ENCODE results near the gene ITGA5.

Gene ITGA5

GRCh38 chr12:54379398-54380201, 39.5 kb downstream of the ITGA5 start:
- no peak overlapping the region for H3K4me3 ChIP-seq (ENCODE audit: low read length)
- TF ChIP-seq ZNF274 (IDR thresholded peaks at IDR 0.05; ENCODE audit: low read depth, low read length), result no peak

GRCh38 chr12:54378796-54379397, 40.2 kb downstream of the ITGA5 start:
- no peak for TF ChIP-seq ZNF274 (IDR thresholded peaks at IDR 0.05; ENCODE audit: low read depth, low read length)
- H3K4me3 ChIP-seq (ENCODE audit: low read length), result no peak overlapping the region

- H3K4me3 ChIP-seq (ENCODE audit: low read length), result no peak overlapping the region
- no peak for TF ChIP-seq ZNF274 (IDR thresholded peaks at IDR 0.05; ENCODE audit: low read depth, low read length)
Measured at GRCh38 chr12:54377797-54378515, 41.1 kb downstream of the ITGA5 start.

DNA sequence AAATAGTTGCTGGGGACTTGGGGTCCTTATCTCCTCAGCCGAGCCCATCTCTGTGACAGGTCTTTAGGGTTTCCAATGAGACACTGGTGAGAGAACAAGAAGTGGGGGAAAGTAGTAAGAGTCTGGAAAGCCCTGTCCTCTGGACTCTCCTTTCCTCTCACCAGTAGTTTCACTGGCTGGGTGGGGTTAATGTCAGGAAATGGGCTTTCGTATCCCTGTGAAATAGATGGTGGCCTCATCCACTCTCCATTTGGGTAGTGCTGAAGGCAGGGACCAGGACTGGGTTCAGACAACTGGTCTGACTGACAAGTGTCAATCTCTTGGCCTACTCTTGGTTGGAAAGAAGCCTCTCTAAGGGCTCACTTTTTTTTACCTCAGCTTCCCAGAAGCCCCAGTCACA, 42.1 kb downstream of the ITGA5 start:
- H3K4me3 ChIP-seq (ENCODE audit: low read length), result no peak overlapping the region
- no peak for TF ChIP-seq ZNF274 (IDR thresholded peaks at IDR 0.05; ENCODE audit: low read depth, low read length)

DNA sequence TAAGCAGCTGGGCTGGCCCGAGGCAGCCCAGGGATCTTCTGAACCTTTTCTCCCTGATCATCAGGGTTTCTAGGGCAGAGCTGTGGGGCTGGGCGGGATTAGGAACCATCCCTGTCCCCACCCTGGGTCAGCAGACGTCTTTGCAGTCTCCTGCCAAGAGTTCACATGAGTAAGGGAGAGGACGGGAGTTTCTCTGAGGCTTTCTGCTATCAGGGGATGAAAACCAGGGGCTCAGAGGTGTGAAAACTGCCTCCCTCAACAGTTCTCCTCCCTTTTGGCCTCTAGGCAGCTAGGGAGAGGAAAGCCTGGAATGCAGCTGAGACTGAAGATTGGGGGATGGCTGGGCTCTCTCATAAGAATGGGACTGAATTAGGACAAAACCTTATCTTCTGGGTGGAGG, 42.5 kb downstream of the ITGA5 start:
- TF ChIP-seq ZNF274 (IDR thresholded peaks at IDR 0.05; ENCODE audit: low read depth, low read length), result no peak

DNA sequence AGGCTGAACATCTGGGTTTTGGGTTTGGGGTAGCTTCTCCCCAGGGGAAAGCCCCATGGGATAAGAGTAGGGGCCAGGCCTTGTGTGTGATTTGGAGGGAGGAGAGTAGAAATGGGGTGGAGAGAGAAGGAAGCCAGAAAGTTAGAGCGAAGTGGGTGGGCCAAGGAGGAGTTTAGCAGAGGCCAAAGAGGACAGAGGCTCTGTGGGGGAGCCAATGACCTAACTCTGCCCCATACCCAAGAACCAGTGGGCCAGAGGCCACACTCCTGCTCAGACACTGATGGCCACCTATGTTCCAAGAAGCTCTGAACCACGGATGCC, 43.8 kb downstream of the ITGA5 start:
- no peak for TF ChIP-seq ZNF274 (IDR thresholded peaks at IDR 0.05; ENCODE audit: low read depth, low read length)
- H3K4me3 ChIP-seq (ENCODE audit: low read length), result no peak overlapping the region

More for the DNA sequence above, 42.5 kb downstream of the ITGA5 start:
- no peak overlapping the region for H3K4me3 ChIP-seq (ENCODE audit: low read length)

GRCh38 chr12:54374562-54375258, 44.4 kb downstream of the ITGA5 start:
- H3K4me3 ChIP-seq (ENCODE audit: low read length), result no peak overlapping the region
- no peak for TF ChIP-seq ZNF274 (IDR thresholded peaks at IDR 0.05; ENCODE audit: low read depth, low read length)

DNA sequence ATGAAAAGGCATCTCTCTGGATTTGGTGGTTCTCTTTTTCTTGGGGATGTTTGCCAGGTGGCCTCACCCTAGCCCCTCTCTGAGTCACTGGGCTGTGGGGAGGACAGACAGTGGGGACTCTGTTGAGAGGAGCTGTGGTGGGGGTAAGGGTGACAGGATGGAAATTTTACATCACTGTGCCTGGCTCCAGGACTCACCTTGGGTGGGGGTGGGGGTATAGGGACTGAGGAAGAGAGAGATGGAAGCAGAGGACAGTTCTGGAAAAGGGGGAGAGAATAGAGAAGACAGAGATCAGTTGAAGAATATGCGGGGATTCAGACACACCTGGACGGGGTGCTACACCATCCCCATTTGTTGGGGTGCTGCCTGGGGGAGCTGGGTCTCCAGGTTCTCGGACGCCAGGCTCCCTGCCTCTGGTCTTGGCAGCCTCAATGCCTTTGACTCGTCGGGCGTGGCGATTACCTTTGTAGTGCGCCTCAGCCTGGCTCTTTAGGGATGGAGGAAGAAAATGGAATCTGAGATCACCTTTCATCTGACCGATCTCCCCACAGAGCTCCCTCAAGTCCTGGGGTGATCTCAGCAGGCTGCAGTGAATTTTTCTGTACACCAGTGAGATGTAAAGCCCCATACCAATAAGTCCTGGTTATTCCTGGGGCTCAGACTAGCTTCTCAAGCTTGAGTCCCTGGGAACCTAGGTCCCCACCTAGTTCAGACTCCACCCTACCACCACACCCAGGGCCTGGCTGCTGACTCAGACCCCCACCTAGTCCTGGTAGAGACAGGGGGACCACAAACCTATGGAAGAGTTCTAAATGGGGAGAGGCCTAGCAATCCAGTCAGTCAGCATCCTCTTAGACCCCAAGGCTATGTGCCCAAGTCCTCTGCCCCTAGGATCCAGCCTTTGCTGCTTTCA, 45.2 kb downstream of the ITGA5 start:
- H3K4me3 ChIP-seq (ENCODE audit: low read length), result no peak overlapping the region
- TF ChIP-seq ZNF274 (IDR thresholded peaks at IDR 0.05; ENCODE audit: low read depth, low read length), result no peak

GRCh38 chr12:54372113-54372806, 46.8 kb downstream of the ITGA5 start:
- no peak for TF ChIP-seq ZNF274 (IDR thresholded peaks at IDR 0.05; ENCODE audit: low read depth, low read length)
- no peak overlapping the region for H3K4me3 ChIP-seq (ENCODE audit: low read length)

DNA sequence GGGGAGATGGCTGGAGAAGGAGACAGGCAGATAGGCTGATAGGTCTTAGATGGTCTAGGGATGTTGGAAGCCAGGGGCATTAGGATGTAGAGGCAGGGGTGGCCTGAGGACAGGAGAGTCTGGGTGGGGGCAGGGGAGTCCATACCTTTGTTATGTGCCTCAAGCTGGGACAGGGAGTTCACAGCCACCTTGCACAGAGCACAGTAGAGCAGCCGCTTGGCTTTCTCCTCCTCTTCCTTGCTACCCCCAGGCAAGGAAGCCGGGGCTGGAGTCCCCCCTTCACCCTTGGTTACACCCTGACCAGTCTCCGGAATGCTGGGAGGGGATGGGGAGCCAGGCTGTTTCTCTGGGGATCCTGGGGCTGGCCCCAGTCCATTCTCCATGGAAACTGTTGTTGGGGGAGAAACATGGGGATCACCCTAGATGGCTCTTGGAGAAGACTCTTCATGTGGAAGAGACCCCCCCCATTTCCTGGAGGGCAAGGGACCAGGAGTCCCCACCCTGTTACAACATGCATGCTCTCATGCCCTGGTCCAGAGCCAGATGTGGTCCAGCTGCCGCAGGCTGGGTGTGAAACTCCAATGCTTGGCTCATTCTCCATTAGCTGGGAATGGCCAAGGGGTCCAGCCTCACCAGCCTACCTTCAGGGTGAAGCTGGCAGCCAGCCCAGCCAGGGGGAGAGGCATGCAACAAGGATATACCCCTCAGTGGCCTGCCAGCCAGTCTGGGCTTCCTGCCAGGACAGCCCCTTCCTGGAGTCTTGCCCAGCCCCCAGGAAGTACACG, 47.5 kb downstream of the ITGA5 start:
- no peak overlapping the region for H3K4me3 ChIP-seq (ENCODE audit: low read length)

GRCh38 chr12:54370171-54370730, 48.8 kb downstream of the ITGA5 start:
- no peak for TF ChIP-seq ZNF274 (IDR thresholded peaks at IDR 0.05; ENCODE audit: low read depth, low read length)
- no peak overlapping the region for H3K4me3 ChIP-seq (ENCODE audit: low read length)

More for the DNA sequence above, 47.5 kb downstream of the ITGA5 start:
- no peak for TF ChIP-seq ZNF274 (IDR thresholded peaks at IDR 0.05; ENCODE audit: low read depth, low read length)

GRCh38 chr12:54369597-54370131, 49.4 kb downstream of the ITGA5 start:
- no peak overlapping the region for H3K4me3 ChIP-seq (ENCODE audit: low read length)
- no peak for TF ChIP-seq ZNF274 (IDR thresholded peaks at IDR 0.05; ENCODE audit: low read depth, low read length)

Measured in GM08714 (cell line).